IPS-15b (cell line): ENCODE data around the gene PSMG4.

ENCODE experiments used
- H3K27me3 ChIP-seq: one replicate; pipeline ENCODE4 v1.6.1; 2013; ENCODE audit warnings: low read length; ENCODE audit not compliant: control insufficient read depth, insufficient read depth
- H3K36me3 ChIP-seq: one replicate; pipeline ENCODE4 v1.6.1; 2013; ENCODE audit warnings: low read length; ENCODE audit not compliant: control insufficient read depth, insufficient read depth
- H3K4me1 ChIP-seq: one replicate; pipeline ENCODE4 v1.6.1; 2013; ENCODE audit warnings: mild to moderate bottlenecking, low read length; ENCODE audit not compliant: control insufficient read depth, insufficient read depth
- H3K4me3 ChIP-seq: one replicate; pipeline ENCODE4 v1.5.1; 2013; ENCODE audit warnings: low read depth, low read length
- H3K9ac ChIP-seq: one replicate; pipeline ENCODE4 v1.6.1; 2013; ENCODE audit warnings: low read depth, mild to moderate bottlenecking, low read length
- H3K9me3 ChIP-seq: one replicate; pipeline ENCODE4 v1.6.1; 2013; ENCODE audit warnings: mild to moderate bottlenecking, low read length; ENCODE audit not compliant: control insufficient read depth, insufficient read depth

The PSMG4 gene

DNA sequence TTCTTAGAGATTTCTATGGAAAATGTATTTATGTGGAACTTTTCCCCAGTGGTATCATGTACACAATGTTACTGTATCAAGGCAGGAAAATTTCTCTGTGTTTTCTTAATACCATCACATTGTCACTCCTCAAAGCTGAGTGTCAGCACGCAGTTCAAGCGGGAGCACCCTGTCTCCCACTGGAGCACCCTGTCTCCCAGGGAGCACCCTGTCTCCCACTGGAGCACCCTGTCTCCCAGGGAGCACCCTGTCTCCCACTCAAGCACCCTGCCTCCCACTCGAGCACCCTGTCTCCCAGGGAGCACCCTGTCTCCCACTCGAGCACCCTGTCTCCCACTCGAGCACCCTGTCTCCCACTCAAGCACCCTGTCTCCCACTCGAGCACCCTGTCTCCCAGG is 51.3 kb downstream of the PSMG4 start:
- Histone ChIP-seq H3K9ac (no peak overlapping the region), H3K36me3 (peaks cover 9% of the 10 kb centered on the region), H3K9me3 (no peaks in the 10 kb centered on the region), H3K27me3 (no peaks in the 10 kb centered on the region), H3K4me1 (peaks cover 5% of the 10 kb centered on the region), H3K4me3 (no peak overlapping the region)

DNA sequence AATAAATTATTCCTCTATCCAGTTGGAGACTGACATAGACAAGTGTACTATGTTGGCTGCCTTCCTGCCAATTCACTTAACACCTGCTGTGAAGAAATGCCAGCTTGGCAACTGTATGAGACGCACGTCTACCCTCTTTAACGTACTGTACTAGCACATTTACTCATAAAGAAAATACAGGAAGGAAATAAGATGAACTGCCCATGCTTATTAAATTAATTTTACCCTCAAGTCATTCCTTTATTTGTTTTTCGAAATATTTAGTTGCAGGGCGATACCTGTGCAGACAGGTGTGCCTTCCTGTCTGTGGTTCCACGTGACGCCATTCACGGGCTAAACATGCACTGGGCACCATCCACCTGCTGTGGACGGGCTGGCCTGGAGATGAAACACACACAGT is 52.0 kb downstream of the PSMG4 start:
- H3K9ac ChIP-seq: no peak overlapping the region
- H3K4me1 ChIP-seq: peaks cover 5% of the 10 kb centered on the region
- no peak overlapping the region for H3K4me3 ChIP-seq
- no peaks in the 10 kb centered on the region for H3K27me3 ChIP-seq
- no peaks in the 10 kb centered on the region for H3K9me3 ChIP-seq
- H3K36me3 ChIP-seq: peaks cover 9% of the 10 kb centered on the region

DNA sequence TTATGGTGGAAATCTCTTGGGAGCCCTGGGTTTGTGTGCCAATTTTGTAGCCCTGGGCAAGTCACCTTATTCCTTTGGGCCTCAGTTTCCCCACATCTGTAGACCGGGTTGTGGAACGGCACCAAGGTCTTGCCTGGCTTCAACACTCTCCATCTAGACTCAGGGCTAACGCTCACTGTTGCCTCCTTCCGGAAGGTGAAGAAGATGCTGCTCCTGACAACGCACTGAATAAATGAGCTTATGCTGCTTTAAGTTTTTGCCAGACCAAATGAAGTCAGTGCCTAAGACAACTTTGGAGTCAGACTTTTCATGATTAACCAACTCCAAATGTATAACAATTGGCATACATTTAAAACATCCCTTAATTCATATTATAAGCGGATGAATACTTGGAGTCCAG is 53.1 kb downstream of the PSMG4 start:
- Histone ChIP-seq H3K27me3 (no peaks in the 10 kb centered on the region), H3K4me3 (no peak overlapping the region), H3K4me1 (peaks cover 5% of the 10 kb centered on the region), H3K9me3 (no peaks in the 10 kb centered on the region), H3K9ac (no peak overlapping the region), H3K36me3 (peaks cover 9% of the 10 kb centered on the region)

DNA sequence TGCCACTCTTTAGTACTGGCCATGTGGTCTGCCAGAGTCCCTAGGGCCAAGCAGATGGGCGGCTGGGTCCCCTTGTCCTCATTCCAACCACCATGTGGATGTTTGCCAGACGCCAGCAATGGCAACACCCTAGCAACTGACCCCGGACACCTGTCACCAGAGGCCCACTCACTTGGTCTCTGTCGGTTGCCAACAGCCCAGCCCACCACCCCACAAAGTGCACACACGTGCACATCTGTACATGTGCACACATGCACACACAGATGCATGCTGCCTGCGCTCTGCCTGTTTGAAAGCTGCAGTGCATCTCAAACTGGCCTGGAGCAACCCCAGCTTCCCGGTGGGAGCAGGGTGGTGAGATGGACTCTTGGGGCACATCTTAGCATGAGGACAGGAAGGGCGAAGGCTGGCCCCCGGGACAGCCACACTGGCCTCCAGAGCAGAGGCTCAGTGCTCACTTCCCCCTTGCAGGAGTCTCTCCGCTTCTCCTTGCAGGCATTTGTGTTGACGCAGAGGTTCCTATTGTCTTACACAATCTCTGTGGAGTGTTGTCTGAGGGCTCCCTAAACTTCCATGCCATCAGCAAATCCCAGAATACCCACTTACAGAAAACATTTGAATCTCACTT is 54.0 kb downstream of the PSMG4 start:
- Histone ChIP-seq H3K9me3 (no peaks in the 10 kb centered on the region), H3K27me3 (no peaks in the 10 kb centered on the region), H3K4me1 (peaks cover 5% of the 10 kb centered on the region), H3K9ac (no peak overlapping the region), H3K36me3 (peaks cover 3% of the 10 kb centered on the region), H3K4me3 (no peak overlapping the region)

DNA sequence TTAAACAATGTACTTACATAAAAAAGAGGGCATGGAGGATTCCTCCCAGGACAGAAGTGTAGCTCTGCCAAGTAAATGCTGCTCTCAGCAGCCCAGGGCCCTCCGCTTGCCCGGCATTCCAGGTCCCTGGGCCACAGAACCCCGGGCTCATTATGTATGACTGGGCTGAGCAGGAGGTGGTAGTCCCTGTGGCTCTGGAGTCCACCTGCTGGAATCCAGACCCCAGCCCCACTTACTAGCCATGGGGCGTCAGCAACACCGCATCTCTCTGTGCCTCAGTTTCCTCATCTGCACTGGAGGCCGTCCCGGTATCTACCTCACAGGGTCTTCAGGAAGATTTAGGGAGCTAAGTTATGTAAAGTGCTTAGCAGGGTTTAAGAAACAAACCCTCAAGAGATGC is 55.4 kb downstream of the PSMG4 start:
- Histone ChIP-seq H3K4me1 (peaks cover 5% of the 10 kb centered on the region), H3K4me3 (no peak overlapping the region), H3K9me3 (no peaks in the 10 kb centered on the region), H3K27me3 (no peaks in the 10 kb centered on the region), H3K9ac (no peak overlapping the region), H3K36me3 (peaks cover 5% of the 10 kb centered on the region)

DNA sequence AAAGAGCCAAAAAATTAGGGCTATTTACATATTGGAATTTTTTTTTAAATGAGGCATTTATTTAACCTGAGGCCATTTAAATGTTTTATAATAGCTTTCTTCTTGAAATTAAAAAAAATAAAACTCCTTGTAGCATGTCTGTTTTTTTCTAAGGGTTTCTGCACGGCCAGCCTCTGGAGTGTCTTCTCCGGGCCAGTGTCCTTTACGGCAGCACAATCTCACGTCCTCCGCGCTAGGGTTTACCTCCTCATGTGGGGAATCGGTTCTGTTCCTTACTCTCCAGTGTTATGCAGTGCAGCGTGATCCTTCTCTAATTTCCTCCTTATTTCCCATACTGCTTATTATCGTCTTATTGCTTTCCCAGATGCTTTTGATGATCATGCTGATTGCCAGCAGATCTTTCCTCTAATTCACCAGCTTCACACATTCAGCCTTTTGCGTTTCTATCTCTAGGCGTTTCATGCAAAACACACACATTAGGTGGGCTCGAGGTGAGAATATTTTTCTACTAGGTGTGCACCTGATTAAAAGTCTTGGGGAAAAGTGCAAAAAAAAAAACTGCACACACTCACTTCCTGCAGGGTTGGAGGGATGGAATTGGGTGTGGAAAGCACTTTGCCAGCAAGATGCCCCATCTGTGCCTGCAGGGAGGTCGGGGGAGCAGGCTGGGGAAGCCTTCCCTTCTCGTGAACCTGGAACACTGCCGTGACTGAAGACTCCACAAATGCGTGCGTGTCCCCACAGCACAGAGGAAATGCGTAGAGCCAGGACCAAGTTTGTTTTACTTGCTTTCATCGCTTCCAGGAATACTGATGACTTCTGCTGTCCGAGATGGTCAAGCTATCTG is 56.1 kb downstream of the PSMG4 start:
- Histone ChIP-seq H3K36me3 (peaks cover 5% of the 10 kb centered on the region), H3K9me3 (no peaks in the 10 kb centered on the region), H3K9ac (no peak overlapping the region), H3K4me3 (no peak overlapping the region), H3K27me3 (no peaks in the 10 kb centered on the region), H3K4me1 (peaks cover under 1% of the 10 kb centered on the region)

DNA sequence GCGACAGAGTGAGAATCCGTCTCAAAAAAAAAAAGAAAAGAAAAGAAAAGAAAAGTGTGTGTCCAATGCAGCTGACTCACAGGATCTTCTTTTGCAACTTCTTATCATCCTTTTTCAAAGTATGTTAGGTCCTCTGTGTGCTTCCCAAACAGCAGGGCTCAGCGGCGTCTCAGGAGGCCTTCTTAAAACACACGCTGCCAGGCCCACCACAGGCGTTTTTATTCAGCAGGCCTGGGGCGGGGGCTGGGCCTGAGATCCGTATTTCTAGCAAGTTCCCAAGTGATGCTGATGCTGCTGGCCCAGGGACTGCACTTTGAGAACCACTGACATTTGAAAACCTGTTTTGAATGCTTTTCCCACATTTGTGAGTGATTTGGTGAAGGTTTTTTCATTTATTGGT is 57.1 kb downstream of the PSMG4 start:
- Histone ChIP-seq H3K4me1 (no peaks in the 10 kb centered on the region), H3K4me3 (no peak overlapping the region), H3K9ac (no peak overlapping the region), H3K36me3 (peaks cover 5% of the 10 kb centered on the region), H3K27me3 (no peaks in the 10 kb centered on the region), H3K9me3 (no peaks in the 10 kb centered on the region)

DNA sequence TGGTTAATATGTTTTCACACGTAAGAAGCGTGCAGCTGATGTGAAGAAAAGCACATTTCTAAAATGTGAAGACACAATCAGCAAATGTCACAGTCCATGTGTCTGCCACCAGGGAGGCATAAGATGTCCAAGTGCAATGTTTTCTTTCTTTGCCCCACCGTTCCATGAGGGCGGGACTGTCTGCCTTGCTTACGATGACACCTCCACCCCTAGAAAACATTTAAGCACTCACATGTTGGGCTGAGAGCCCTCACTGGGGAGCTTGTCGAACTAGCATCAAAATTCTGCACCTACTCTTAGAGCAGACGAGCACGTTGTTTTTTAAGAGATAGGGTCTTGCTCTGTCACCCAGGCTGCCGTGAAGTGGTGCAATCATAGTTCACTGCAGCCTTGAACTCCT is 57.6 kb downstream of the PSMG4 start:
- Histone ChIP-seq H3K36me3 (peaks cover 5% of the 10 kb centered on the region), H3K9me3 (no peaks in the 10 kb centered on the region), H3K4me1 (no peaks in the 10 kb centered on the region), H3K9ac (no peak overlapping the region), H3K27me3 (no peaks in the 10 kb centered on the region), H3K4me3 (no peak overlapping the region)

DNA sequence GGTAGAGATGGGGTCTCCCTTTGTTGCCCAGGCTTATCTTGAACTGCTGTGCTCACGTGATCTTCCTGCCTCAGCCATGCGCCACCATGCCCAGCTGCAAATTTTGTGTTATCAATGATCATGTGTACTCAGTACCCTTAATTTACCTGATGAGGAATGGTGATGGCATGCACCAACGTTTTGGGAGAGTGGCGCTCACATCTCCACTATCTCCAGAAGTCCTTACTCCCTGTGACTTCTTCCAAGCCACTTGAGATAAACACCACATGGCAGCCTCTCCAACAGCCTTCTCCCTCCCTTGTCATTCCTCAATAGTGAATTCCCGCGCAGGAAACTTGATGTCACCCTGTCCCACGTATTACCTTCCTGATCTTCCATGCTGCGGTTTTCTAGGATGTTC is 58.1 kb downstream of the PSMG4 start:
- no peaks in the 10 kb centered on the region for H3K4me1 ChIP-seq

More for the DNA sequence above, 58.1 kb downstream of the PSMG4 start:
- Histone ChIP-seq H3K4me3 (no peak overlapping the region), H3K36me3 (peaks cover 5% of the 10 kb centered on the region), H3K9ac (no peak overlapping the region), H3K27me3 (no peaks in the 10 kb centered on the region), H3K9me3 (no peaks in the 10 kb centered on the region)
